ENCODE data around the gene PITPNM1.

GRCh38 chr11:67539550-67539949 is 34.4 kb upstream of the PITPNM1 start:
- TF ChIP-seq CTCF (conservative IDR thresholded peaks at IDR 0.05; ENCODE audit: low read depth in 2 of 2) = no peak
- TF ChIP-seq EZH2 (IDR thresholded peaks at IDR 0.05; ENCODE audit: low read depth, unreplicated experiment) = no peak
